HG02763 (cell line): Measurements from ENCODE around the gene JAKMIP2.
"Not testable (repeated sequence)": the region's sequence is repeated elsewhere in the genome, so short reads cannot be mapped to it uniquely, and the experiment has no call there.

Source experiments
- ATAC-seq: cut with Tn5 transposase; IDR thresholded peaks from one replicate; pipeline ENCODE4 v1.9.1; 2021; ENCODE audit warnings: mild to moderate bottlenecking, moderate library complexity; ENCODE audit not compliant: unreplicated experiment

Gene JAKMIP2

DNA sequence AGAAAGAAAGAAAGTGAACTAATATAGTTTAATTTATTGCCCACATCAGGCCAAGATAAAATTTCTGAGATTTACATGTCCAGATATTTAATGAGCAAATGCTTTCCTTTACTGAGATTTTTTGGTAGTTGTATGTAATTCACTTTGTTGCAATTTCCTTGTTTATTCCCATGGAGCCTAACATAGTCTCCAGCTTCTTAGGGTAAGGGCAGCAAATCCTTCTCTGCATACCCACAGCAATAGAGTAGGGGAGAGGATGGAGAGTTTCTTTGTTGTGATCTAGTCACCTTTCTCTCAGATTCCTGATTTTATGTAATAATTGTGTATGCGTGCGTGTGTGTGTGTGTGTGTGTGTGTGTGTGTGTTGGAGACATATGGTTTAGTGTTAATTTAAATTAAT, 221.1 kb downstream of the JAKMIP2 start:
- no peak for ATAC-seq

GRCh38 chr5:147560718-147561331, 221.7 kb downstream of the JAKMIP2 start:
- ATAC-seq, result no peak

GRCh38 chr5:147559749-147560148, 222.8 kb downstream of the JAKMIP2 start:
- ATAC-seq, result no peak

GRCh38 chr5:147558826-147559225, 223.7 kb downstream of the JAKMIP2 start:
- ATAC-seq, result no peak

GRCh38 chr5:147557876-147558745, 224.4 kb downstream of the JAKMIP2 start:
- ATAC-seq, result no peak

DNA sequence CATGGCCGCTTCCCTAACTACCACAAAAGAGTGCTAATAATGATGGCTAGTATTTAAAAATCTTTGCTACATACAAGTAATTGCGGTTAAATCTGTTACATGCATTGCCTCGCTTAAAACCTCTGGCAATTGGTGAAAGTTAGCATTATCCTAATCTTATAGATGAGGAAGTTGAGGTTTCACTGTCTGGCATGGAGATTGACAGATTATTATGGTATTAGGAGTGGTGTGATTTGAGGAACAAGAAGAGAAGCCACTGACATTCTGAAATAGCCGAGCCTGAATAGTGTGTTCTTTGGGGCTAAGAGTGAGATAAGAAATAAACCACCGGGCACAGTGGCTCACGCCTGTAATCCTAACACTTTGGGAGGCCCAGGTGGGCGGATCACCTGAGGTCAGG, 227.4 kb downstream of the JAKMIP2 start:
- no peak for ATAC-seq

DNA sequence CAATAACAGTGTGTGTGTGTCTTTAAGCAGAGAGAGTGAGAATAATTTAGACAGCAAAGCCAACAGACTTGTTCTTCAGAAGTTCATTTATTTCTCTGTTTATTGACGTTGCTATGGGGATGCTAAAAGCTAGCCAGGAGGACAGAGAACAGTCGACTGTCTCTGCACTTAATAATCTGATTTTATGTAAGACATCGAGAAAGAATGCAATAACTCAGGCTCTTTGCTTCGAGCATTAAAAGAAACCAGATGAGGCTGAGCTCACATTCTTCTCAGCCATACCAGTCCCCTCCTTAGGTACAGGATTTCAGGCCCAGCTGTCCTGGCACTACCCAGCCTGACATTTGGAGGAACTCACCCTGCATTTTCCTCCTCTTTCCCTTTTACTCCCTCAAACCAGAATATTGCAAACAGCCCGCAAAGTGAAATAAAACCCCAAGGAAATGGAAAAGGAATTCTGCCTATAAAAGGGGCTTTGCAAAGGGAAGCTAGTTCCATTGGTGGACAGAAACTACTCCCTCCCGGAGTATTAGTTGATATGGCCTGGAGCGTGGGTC, 228.2 kb downstream of the JAKMIP2 start:
- ATAC-seq, result no peak

- ATAC-seq, result not testable (repeated sequence)
Observed at GRCh38 chr5:147553817-147554216, 228.7 kb downstream of the JAKMIP2 start.

DNA sequence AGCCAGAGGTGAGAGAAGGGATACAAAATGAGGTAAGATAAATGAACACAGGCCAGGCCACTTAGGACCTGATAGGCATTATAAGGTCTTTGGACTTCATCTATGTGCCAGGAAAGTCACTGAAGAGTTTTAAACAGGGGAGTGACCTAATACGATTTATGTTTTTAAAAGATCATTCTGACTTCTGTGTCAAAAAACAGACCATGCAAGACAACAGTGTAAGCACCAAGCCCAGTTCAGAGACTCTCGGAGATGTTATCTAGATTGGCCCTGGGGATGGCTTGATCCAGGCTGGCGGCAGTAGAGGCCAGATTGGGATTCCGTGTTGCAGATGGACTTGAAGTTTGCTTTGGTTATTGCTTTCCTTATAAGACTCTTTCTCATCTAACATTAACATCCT, 229.6 kb downstream of the JAKMIP2 start:
- ATAC-seq, result no peak

GRCh38 chr5:147551677-147552076, 230.9 kb downstream of the JAKMIP2 start:
- no peak for ATAC-seq

GRCh38 chr5:147547730-147548129, 234.8 kb downstream of the JAKMIP2 start:
- no peak for ATAC-seq

GRCh38 chr5:147544556-147544955, 238.0 kb downstream of the JAKMIP2 start:
- no peak for ATAC-seq

DNA sequence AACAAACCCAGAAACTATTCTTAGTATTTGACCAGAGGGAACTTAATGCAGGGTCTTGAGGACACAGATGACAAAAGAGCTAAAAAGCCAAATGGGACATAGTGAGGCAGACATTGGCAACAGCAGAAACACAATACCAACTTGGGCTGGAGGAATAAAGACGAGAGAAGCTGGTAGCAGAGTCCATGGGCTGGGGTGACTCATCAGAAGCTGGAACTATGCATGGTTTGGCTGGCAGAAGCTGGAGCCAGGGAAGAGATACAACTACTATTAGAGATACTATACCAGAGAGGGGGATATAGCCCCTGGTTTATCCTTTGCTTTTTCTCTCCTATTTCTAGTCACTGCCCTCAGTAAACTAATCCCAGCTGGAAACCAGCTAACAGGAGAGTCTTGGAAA, 243.5 kb downstream of the JAKMIP2 start:
- no peak for ATAC-seq

GRCh38 chr5:147538236-147538635, 244.3 kb downstream of the JAKMIP2 start:
- ATAC-seq, result no peak
